HepG2 (cell line): ENCODE measurements around the gene RLN3. TPM values are rescaled to one million over a fixed set of nuclear protein-coding genes. Genes with fewer than 3 reads are reported as not detected.

ENCODE experiments used
- ATAC-seq: fragments of 200-7000 bp; cut with Tn5 transposase; 3 replicates; pipeline ENCODE4 v1.9.1; 2020; ENCODE audit warnings: mild to moderate bottlenecking, moderate library complexity
- BruUV-seq: library from RNA; stranded (reverse); fragments of 400-500 nt; replicated peaks from 2 replicates; lab custom pipeline; 2021; lab: Mats Ljungman, UMichigan
- CTCF ChIA-PET: fragments of 300-600 bp; formaldehyde crosslinking; extraction: SDS; loops from one replicate; lab custom pipeline; 2021; ENCODE audit warnings: low total read pairs, inconsistent platforms, low intra/inter-chr PET ratio; lab: Yijun Ruan, JAX
- POLR2A ChIA-PET: fragments of 350-600 bp; sonication (Branson Sonifier 250); formaldehyde crosslinking; loops from one replicate; lab custom pipeline; 2020; ENCODE audit warnings: antibody characterized with exemption, inconsistent platforms; lab: Yijun Ruan, JAX
- DNase-seq: peaks from one replicate; pipeline ENCODE4 v3.0.0-alpha.2; 2015; ENCODE audit warnings: low spot score
- FAIRE-seq: peaks from 3 replicates; lab custom pipeline; 2011; peaks lifted over from hg19 to GRCh38; lab: Jason Lieb, UNC
- H2AFZ ChIP-seq: one replicate; pipeline ENCODE4 v1.6.1; 2011; ENCODE audit warnings: low read length, inconsistent platforms
- H3K27ac ChIP-seq: fragments of 300-600 bp; 3 replicates; pipeline ENCODE4 v1.8.0; 2011; ENCODE audit warnings: mixed run types, mild to moderate bottlenecking, mixed read lengths, low read length, inconsistent platforms; ENCODE audit not compliant: insufficient read depth; ENCODE audit errors: extremely low read length
- H3K27me3 ChIP-seq, 2 experiments: fragments of 200-600 bp in 1 of 2; 2 replicates in 1 of 2; 3 replicates in 1 of 2; pipeline versions ENCODE4 v1.6.0 to v1.8.0; 2011; ENCODE audit warnings: low read length in 2 of 2, mild to moderate bottlenecking in 2 of 2, moderate library complexity in 2 of 2, inconsistent platforms in 1 of 2; ENCODE audit not compliant: insufficient read depth in 2 of 2, control insufficient read depth in 1 of 2
- H3K36me3 ChIP-seq, 2 experiments: fragments of 200-600 bp in 1 of 2; replicated peaks in 1 of 2; 2 replicates in 1 of 2; 3 replicates in 1 of 2; pipeline versions ENCODE4 v1.5.1 to v1.8.0; 2011; ENCODE audit warnings: low read length in 2 of 2, inconsistent platforms in 1 of 2; ENCODE audit not compliant: insufficient read depth in 2 of 2, control insufficient read depth in 1 of 2
- H3K4me1 ChIP-seq: 2 replicates; pipeline ENCODE4 v1.5.1; 2012; ENCODE audit warnings: low read length, inconsistent platforms; ENCODE audit not compliant: insufficient read depth
- H3K4me2 ChIP-seq: 2 replicates; pipeline ENCODE4 v1.6.0; 2011; ENCODE audit warnings: low read depth, low read length, inconsistent platforms
- H3K4me3 ChIP-seq, 3 experiments: fragments of 200-600 bp in 1 of 3; sonication (generic), shearing (Covaris generic) in 1 of 3; replicated peaks in 1 of 3; 2 replicates each; pipeline ENCODE4 v1.5.1; 2011 to 2016; ENCODE audit warnings: low read length in 3 of 3, inconsistent platforms in 2 of 3, low read depth in 2 of 3, mild to moderate bottlenecking in 2 of 3, control low read depth in 1 of 3, mixed read lengths in 1 of 3; ENCODE audit not compliant: insufficient read depth in 1 of 3
- H3K79me2 ChIP-seq: one replicate; pipeline ENCODE4 v1.6.1; 2011; ENCODE audit warnings: low read length, inconsistent platforms; ENCODE audit not compliant: insufficient read depth
- H3K9ac ChIP-seq: 2 replicates; pipeline ENCODE4 v1.6.0; 2011; ENCODE audit warnings: mild to moderate bottlenecking, low read depth, low read length, inconsistent platforms; ENCODE audit not compliant: insufficient read depth
- H3K9me3 ChIP-seq: 2 replicates; pipeline ENCODE4 v1.5.1; 2012; ENCODE audit warnings: mild to moderate bottlenecking, low read length
- H4K20me1 ChIP-seq: 2 replicates; pipeline ENCODE4 v1.6.0; 2011; ENCODE audit warnings: inconsistent platforms, mild to moderate bottlenecking, low read length, moderate library complexity; ENCODE audit not compliant: insufficient read depth
- GTF3A ChIP-seq: sonication (generic); formaldehyde crosslinking; conservative IDR thresholded peaks from 2 replicates; pipeline ENCODE4 v1.4.0; 2020; ENCODE audit warnings: mild to moderate bottlenecking, missing genetic modification reagents
- HMGA1 ChIP-seq: sonication (generic); formaldehyde crosslinking; conservative IDR thresholded peaks from 2 replicates; pipeline ENCODE4 v1.4.0; 2020; ENCODE audit warnings: missing genetic modification reagents
- MED13 ChIP-seq: sonication (generic); formaldehyde crosslinking; IDR thresholded peaks from 2 replicates; pipeline ENCODE4 v1.5.0; 2020; ENCODE audit warnings: missing genetic modification reagents
- MEF2D ChIP-seq: sonication (generic); formaldehyde crosslinking; IDR thresholded peaks from 2 replicates; pipeline ENCODE4 v1.5.1; 2020; ENCODE audit warnings: mild to moderate bottlenecking, missing genetic modification reagents
- NCOA1 ChIP-seq: sonication (generic); formaldehyde crosslinking; IDR thresholded peaks from 2 replicates; pipeline ENCODE4 v1.9.0; 2021; ENCODE audit warnings: missing genetic modification reagents
- RFX3 ChIP-seq: IDR thresholded peaks from 2 replicates; pipeline ENCODE4 v1.6.1; 2016; ENCODE audit warnings: missing biosample characterization, missing genetic modification reagents
- U2AF2 ChIP-seq: fragments of 200-400 bp; formaldehyde crosslinking; IDR thresholded peaks from 2 replicates; pipeline ENCODE4 v1.6.1; 2017; ENCODE audit warnings: low read depth, mild to moderate bottlenecking, low read length
- USF2 ChIP-seq, 2 experiments: sonication (generic) in 1 of 2; formaldehyde crosslinking in 1 of 2; IDR thresholded peaks; 2 replicates each; pipeline versions ENCODE4 v1.5.1 to v1.6.1; 2011 to 2020; ENCODE audit warnings: borderline replicate concordance in 1 of 2, low read depth in 1 of 2, low read length in 1 of 2, mild to moderate bottlenecking in 1 of 2, missing genetic modification reagents in 1 of 2, moderate library complexity in 1 of 2
- ZFP1 ChIP-seq: IDR thresholded peaks from 2 replicates; pipeline ENCODE4 v1.6.1; 2016
- ZFP41 ChIP-seq: sonication (generic); formaldehyde crosslinking; IDR thresholded peaks from 2 replicates; pipeline ENCODE4 v1.4.0; 2020; ENCODE audit warnings: mild to moderate bottlenecking, missing genetic modification reagents, borderline replicate concordance
- ZHX2 ChIP-seq, 2 experiments: sonication (generic) in 1 of 2; formaldehyde crosslinking in 1 of 2; IDR thresholded peaks; 2 replicates each; pipeline versions ENCODE4 v1.6.1 to v1.9.0; 2014 to 2022; ENCODE audit warnings: antibody characterized with exemption in 1 of 2, borderline replicate concordance in 1 of 2, inconsistent platforms in 1 of 2, low read depth in 1 of 2, missing genetic modification reagents in 1 of 2
- ZNF17 ChIP-seq: sonication (generic); formaldehyde crosslinking; IDR thresholded peaks from 2 replicates; pipeline ENCODE4 v1.5.0; 2020; ENCODE audit warnings: mild to moderate bottlenecking, missing genetic modification reagents
- ZNF263 ChIP-seq: sonication (generic); formaldehyde crosslinking; IDR thresholded peaks from 2 replicates; pipeline ENCODE4 v1.4.0; 2020; ENCODE audit warnings: missing genetic modification reagents
- ZNF576 ChIP-seq: sonication (generic); formaldehyde crosslinking; IDR thresholded peaks from 2 replicates; pipeline ENCODE4 v1.4.0; 2020; ENCODE audit warnings: mild to moderate bottlenecking, missing genetic modification reagents
- ZNF589 ChIP-seq: sonication (generic); formaldehyde crosslinking; conservative IDR thresholded peaks from 2 replicates; pipeline ENCODE4 v1.8.0; 2022; ENCODE audit warnings: mild to moderate bottlenecking, moderate library complexity, missing genetic modification reagents
- ZNF614 ChIP-seq: IDR thresholded peaks from 2 replicates; pipeline ENCODE4 v1.6.1; 2018; ENCODE audit warnings: missing biosample characterization, missing genetic modification reagents, inconsistent platforms, borderline replicate concordance
- WGBS: methylation state at CpG from one replicate; pipeline ENCODE4 v1.1.6; 2017; ENCODE audit warnings: low lambda C conversion rate; 5-methylcytosine and 5-hydroxymethylcytosine counted together
- in situ Hi-C: cut with HindIII; loops from 2 replicates; pipeline ENCODE4 v1.10.0; 2017; ENCODE audit warnings: low pct_unique_long_range_greater_than_20kb; ENCODE audit not compliant: extremely low pct_ligation_motif_present
- intact Hi-C: fragments of 100-400 bp; cut with micrococcal nuclease; formaldehyde crosslinking; loops from one replicate; pipeline ENCODE4 v1.10.0; 2022; ENCODE audit not compliant: unreplicated experiment
- polyA plus RNA-seq, 8 experiments: library from polyadenylated mRNA; depleted of rRNA in 3 of 8; stranded (reverse) in 7 of 8; unstranded in 1 of 8; fragments of >200 nt; fragmentation: Illumina TruSeq in 4 of 8; extraction: Trizol in 4 of 8; gene quantifications; 2 replicates each; pipeline versions ENCODE4 v1.2.1 to v1.2.3, GENCODE V29; 2011 to 2016; ENCODE audit warnings: low read depth in 4 of 8, missing spikeins in 1 of 8, mixed read lengths in 1 of 8; ENCODE audit not compliant: insufficient read depth in 1 of 8
- total RNA-seq, 5 experiments: library from RNA; depleted of rRNA; stranded (reverse); fragments of >200 nt; fragmentation: Illumina TruSeq; extraction: Trizol; gene quantifications; 2 replicates each; pipeline ENCODE4 v1.2.3, GENCODE V29; 2016; ENCODE audit warnings: low read depth in 1 of 5

Gene RLN3
- total and polyA plus RNA-seq, 2 of the 13 experiments (the other 11 are each of a cell fraction or from before 2014, with no cell fraction given): not detected

- Histone ChIP-seq H2AFZ (no peak overlapping the region), H3K4me1 (peaks cover 45% of the 10 kb centered on the region), H3K79me2 (no peaks in the 10 kb centered on the region), H3K4me3 (no peak overlapping the region), H4K20me1 (no peaks in the 10 kb centered on the region), H3K27me3 (no peaks in the 10 kb centered on the region), H3K27ac (no peak overlapping the region), H3K9ac (no peak overlapping the region), H3K36me3 (no peaks in the 10 kb centered on the region), H3K9me3 (no peaks in the 10 kb centered on the region), H3K4me2 (no peak overlapping the region)
- 56% methylated on average over 7 of the region's 7 CpGs for WGBS
- no peak for TF ChIP-seq USF2 (IDR thresholded peaks at IDR 0.05; ENCODE audit: low read depth, low read length)
- no peak for TF ChIP-seq USF2 (CRISPR knock-in tag; IDR thresholded peaks at IDR 0.05; ENCODE audit: borderline replicate concordance)
- TF ChIP-seq ZNF589 (CRISPR knock-in tag): no peak
- no peak for TF ChIP-seq U2AF2
- no peak for TF ChIP-seq ZNF614 (CRISPR knock-in tag)
- TF ChIP-seq ZFP41 (CRISPR knock-in tag): no peak
- TF ChIP-seq ZNF263 (CRISPR knock-in tag): no peak
- no peak for TF ChIP-seq GTF3A (CRISPR knock-in tag)
- no peak for TF ChIP-seq NCOA1 (CRISPR knock-in tag)
- TF ChIP-seq ZFP1 (CRISPR knock-in tag): no peak
- TF ChIP-seq ZNF576: no peak
- TF ChIP-seq RFX3 (CRISPR knock-in tag): no peak
- no peak for TF ChIP-seq MED13 (CRISPR knock-in tag)
- TF ChIP-seq MEF2D (CRISPR knock-in tag): no peak
- no peak for TF ChIP-seq HMGA1 (CRISPR knock-in tag)
- no peak for TF ChIP-seq ZHX2 (IDR thresholded peaks at IDR 0.05; ENCODE audit: low read depth)
- no peak for TF ChIP-seq ZHX2 (CRISPR knock-in tag; IDR thresholded peaks at IDR 0.05; ENCODE audit: borderline replicate concordance)
- TF ChIP-seq ZNF17 (CRISPR knock-in tag): no peak
- ChIA-PET CTCF (no interaction called here), POLR2A (interaction anchor here (5.7 kb wide), 1 partner anchor 9 kb away, joined by 62 read pairs; the partner anchor contains the start of gene MISP3)
- no TSS peak for BruUV-seq
- FAIRE-seq (no peak), ATAC-seq (no peak), DNase-seq (no peak)
- intact Hi-C loops: no loop called here
- in situ Hi-C loops: loop anchor here (25.0 kb wide), 1 partner anchor 301 kb away; the partner anchor contains the start of genes C19orf53 and MRI1
Observed at GRCh38 chr19:14063105-14063504, 35.2 kb downstream of the RLN3 start.
